GM19328 (cell line): Measurements from ENCODE around the gene RAI14.
"Not testable (repeated sequence)": the region's sequence is repeated elsewhere in the genome, so short reads cannot be mapped to it uniquely, and the experiment has no call there.

Experiments
- ATAC-seq: cut with Tn5 transposase; IDR thresholded peaks from one replicate; pipeline ENCODE4 v1.9.1; 2021; ENCODE audit warnings: mild to moderate bottlenecking, moderate library complexity; ENCODE audit not compliant: unreplicated experiment

The RAI14 gene

GRCh38 chr5:34697308-34698108 is 41.4 kb downstream of the RAI14 start:
- ATAC-seq = no peak

- no peak for ATAC-seq
These were observed 41.9 kb downstream of the RAI14 start for GRCh38 chr5:34698109-34698419.

- no peak for ATAC-seq
These were observed 42.6 kb downstream of the RAI14 start for GRCh38 chr5:34698754-34699153.

- ATAC-seq = no peak
These were observed 43.3 kb downstream of the RAI14 start for GRCh38 chr5:34699155-34700077.

- no peak for ATAC-seq
These were observed 43.9 kb downstream of the RAI14 start for GRCh38 chr5:34700078-34700452.

- ATAC-seq = not testable (repeated sequence)
These were observed 45.3 kb downstream of the RAI14 start for GRCh38 chr5:34701442-34701841.

- ATAC-seq = no peak
These were observed 47.9 kb downstream of the RAI14 start for GRCh38 chr5:34703767-34704713.

- no peak for ATAC-seq
These were observed 50.0 kb downstream of the RAI14 start for GRCh38 chr5:34706084-34706483.

- ATAC-seq = no peak
These were observed 51.5 kb downstream of the RAI14 start for GRCh38 chr5:34707451-34708107.

GRCh38 chr5:34708777-34709176 is 52.6 kb downstream of the RAI14 start:
- no peak for ATAC-seq

- no peak for ATAC-seq
These were observed 53.9 kb downstream of the RAI14 start for GRCh38 chr5:34709861-34710673.

GRCh38 chr5:34712565-34712964 is 56.4 kb downstream of the RAI14 start:
- ATAC-seq = no peak

- ATAC-seq = no peak
These were observed 59.6 kb downstream of the RAI14 start for GRCh38 chr5:34715711-34716110.

GRCh38 chr5:34716986-34717385 is 60.9 kb downstream of the RAI14 start:
- no peak for ATAC-seq

GRCh38 chr5:34717426-34718327 is 61.5 kb downstream of the RAI14 start:
- no peak for ATAC-seq

- ATAC-seq = no peak
These were observed 62.4 kb downstream of the RAI14 start for GRCh38 chr5:34718516-34718915.

- ATAC-seq = no peak
These were observed 62.9 kb downstream of the RAI14 start for GRCh38 chr5:34719029-34719428.

GRCh38 chr5:34721327-34721726 is 65.2 kb downstream of the RAI14 start:
- no peak for ATAC-seq

- ATAC-seq = no peak
These were observed 66.1 kb downstream of the RAI14 start for GRCh38 chr5:34722183-34722582.
